HuH-7.5 (cell line): Measurements from ENCODE around the gene SLC29A2.
"Not testable (repeated sequence)": the region's sequence is repeated elsewhere in the genome, so short reads cannot be mapped to it uniquely, and the experiment has no call there.

Source experiments
- DNase-seq: peaks from one replicate; pipeline ENCODE4 v3.0.0; 2011; ENCODE audit warnings: low spot score

SLC29A2 gene

GRCh38 chr11:66386171-66387069 is 14.9 kb upstream of the SLC29A2 start:
- DNase-seq, result peak; percentile 84

- DNase-seq, result not testable (repeated sequence)
These were observed 12.8 kb upstream of the SLC29A2 start for GRCh38 chr11:66384316-66384715.

GRCh38 chr11:66380264-66380663 is 8.7 kb upstream of the SLC29A2 start:
- DNase-seq, result not testable (repeated sequence)

- not testable (repeated sequence) for DNase-seq
These were observed 2.2 kb upstream of the SLC29A2 start for GRCh38 chr11:66373690-66374287.

DNA sequence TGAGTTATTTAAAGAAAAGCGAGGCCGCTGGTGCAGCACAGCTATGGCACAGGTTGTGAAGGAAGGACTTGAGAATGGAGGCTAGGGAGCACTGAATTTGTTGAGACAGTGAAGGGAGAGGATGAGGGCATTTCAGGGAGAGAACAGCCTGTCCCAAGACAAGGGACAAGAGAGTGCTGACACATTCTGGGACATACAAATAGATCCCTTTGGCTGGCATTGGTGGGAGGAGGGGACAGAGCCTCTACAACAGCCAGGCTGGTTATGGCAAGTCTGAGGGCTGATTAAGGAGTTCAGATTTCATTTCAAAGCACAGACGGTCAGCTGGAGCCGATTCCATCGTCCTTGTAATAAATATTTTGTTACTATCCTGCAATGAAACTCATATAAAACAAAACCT is 1.7 kb upstream of the SLC29A2 start:
- no peak for DNase-seq

- DNase-seq, result no peak
These were observed 2.3 kb downstream of the SLC29A2 start for GRCh38 chr11:66369073-66369894.

- DNase-seq, result no peak
These were observed 3.1 kb downstream of the SLC29A2 start for GRCh38 chr11:66368484-66368883.

- no peak for DNase-seq
These were observed 3.8 kb downstream of the SLC29A2 start for GRCh38 chr11:66367561-66368312.

DNA sequence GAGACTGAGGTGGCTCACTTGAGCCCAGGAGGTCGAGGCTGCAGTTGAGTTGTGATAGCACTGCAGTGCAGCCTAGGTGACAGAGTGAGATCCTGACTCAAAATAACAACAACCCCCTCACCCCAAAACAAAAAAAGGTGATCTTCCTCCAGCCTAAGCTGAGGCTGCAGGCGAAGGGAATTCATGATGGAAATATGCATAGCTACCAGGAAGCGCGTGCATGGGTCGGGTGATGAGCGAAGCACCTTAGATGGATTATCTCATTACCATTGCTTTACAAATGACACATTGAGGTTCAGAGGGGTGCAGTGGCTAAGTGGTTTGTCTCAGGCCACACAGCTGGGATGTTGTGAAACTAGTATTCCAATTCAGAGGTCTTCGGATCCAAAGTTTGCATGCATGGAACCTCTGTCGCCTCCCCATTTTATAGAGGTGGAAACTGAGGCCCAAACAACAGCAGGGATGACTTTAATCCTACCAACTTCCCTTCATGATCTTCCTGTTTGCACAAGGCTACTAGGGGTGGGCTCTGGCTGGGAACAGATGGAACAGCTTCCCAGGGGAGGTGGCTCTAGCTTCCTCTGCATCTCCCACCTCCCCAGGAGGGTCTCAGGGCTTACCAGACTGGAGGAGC is 4.6 kb downstream of the SLC29A2 start:
- DNase-seq, result peak; percentile 57

DNA sequence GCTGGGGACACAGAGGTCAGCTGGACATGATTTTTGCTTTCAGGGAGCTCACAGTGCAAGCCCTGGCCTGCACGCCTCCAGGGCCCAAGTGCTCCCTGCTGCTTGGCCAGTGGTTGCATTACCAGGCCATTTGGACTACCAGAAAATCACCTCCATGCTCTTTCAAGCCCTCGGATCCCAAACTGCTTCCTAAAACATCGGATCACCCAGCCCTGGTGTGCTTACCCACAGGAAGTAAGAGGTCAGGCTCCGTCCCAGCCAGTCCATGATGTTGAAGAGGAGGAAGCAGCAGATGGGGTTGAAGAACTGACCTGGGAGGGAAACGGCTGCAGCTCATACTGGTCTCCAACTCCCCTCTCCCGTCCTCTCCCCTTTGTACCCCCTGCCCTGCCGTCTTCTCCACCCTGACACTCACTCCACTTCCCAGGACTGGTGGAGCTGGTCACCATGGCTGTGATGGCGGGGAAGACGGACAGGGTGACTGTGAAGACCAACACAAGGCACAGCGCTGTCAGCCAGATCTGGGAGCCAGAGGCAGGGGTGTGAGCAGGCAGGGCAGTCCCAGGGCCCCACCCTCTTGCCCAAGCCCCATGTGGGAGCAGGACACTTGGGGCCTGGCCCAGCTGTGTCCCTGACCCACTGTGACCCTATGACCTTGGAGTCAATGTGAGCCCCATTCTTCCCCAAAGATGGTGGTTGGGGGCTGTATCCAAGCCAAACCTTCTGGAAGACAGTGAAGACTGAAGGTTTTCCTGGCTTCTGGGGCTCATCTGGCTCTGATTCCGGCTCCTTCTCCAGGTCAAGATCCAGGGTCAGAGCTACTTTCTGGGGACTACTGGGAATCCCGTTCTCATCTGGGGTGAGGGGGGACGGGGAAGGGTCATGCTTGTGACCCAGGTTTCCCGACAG is 5.6 kb downstream of the SLC29A2 start:
- peak; percentile 64 for DNase-seq

DNA sequence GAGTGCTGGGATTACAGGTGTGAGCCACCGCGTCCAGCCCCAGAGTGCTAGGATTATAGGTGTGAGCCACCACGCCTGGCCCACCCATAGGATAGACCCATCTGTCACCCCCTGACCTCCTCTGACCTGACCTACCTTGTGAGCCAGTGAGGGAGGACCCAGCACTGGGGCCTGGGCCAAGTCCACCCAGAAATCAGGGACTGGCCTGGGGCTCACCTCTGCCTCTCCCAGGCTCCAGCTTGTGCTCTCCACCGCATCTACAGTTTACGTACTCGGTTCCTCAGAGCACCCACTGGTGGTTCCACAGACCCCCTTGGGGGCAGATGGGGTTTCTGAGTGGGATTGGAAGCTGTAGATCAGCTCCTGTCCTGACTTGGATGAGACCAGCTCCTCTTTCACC is 6.4 kb downstream of the SLC29A2 start:
- DNase-seq, result peak; percentile 62

DNA sequence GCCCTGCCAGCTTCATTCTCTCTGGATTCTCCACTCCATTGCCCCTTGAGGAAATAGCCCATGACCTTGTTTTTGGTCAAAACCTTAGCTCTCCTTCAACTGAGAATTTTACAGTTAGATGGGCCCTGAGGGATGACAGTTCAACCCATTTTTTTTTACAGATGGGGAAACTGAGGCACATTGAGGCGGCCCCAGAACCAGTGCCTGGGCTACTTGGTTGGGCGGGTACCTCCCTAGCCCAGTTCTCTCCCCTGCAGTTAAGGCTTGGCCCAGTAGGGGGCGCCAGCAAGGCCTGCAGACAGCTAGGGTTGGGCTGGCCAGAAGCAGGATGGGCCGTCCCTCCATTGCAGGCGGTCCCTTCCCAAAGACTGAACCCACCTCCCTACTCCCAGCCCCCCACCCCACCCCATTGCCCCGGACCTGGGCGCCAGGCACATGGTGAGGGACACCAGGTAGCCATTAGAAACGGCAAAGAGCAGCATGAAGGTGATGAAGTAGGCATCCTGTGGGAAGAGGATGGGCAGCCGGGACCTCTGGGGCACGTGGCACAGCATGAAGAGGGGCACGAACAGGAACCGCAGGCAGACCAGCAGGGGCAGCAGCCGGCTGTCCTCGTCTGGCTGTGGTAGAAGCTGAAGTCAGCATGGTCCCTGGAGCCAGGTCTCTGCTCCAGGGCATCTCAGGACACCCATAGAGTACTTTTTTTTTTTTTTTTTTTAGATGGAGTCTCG is 7.6 kb downstream of the SLC29A2 start:
- peak; percentile 98 for DNase-seq

- DNase-seq, result peak; percentile 56
These were observed 8.4 kb downstream of the SLC29A2 start for GRCh38 chr11:66363187-66363601.

GRCh38 chr11:66362481-66363147 is 8.9 kb downstream of the SLC29A2 start:
- DNase-seq, result no peak

DNA sequence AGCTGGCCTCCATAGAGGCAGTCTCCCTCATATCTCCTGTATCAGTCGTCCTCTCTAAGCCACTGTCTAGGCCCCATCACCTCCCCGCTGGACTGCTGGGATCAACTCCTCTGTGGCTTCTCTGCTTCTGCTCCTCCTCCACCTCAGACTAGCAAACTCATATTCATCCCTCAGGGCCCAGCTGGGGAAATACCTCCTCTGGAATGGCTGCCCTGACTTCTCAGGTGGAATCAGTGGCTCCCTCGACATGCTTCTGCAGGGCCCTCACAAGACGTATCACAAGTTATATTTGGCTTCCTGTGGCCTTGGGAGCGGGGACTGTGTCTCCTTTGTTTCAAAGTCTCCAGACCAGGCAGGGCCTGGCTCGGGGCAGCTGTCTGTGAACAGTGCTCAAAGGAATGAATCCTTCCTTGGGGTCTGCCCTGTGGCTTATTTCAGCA is 10.0 kb downstream of the SLC29A2 start:
- peak; percentile 57 for DNase-seq

GRCh38 chr11:66360406-66361073 is 11.0 kb downstream of the SLC29A2 start:
- peak; percentile 28 for DNase-seq

DNA sequence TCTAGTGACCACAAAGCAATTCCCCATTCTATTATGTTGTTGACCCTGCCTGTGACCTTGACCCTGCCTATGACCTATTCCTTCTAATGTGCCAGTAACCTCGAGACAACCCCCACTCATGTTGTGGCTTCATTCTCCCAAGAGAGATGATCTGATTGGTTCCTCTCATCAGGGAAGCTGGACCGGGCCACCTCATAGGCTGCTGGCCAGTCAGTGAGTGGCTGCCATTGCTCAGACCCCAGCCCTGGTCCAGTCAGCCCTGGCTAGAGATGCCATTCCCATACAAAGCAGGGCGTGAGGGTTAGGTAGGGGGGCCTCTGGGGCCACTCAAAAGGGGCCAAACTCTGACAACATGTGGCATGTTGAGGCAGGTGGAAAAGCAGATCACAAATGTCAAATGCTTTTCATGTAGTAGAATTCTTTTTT is 11.9 kb downstream of the SLC29A2 start:
- DNase-seq, result peak; percentile 71

GRCh38 chr11:66350560-66351235 is 20.9 kb downstream of the SLC29A2 start:
- not testable (repeated sequence) for DNase-seq
